ENCODE measurements around the gene LYZL4.
A peak's percentile ranks its signal among the peaks of the same experiment; 100 is the strongest.

The LYZL4 gene

DNA sequence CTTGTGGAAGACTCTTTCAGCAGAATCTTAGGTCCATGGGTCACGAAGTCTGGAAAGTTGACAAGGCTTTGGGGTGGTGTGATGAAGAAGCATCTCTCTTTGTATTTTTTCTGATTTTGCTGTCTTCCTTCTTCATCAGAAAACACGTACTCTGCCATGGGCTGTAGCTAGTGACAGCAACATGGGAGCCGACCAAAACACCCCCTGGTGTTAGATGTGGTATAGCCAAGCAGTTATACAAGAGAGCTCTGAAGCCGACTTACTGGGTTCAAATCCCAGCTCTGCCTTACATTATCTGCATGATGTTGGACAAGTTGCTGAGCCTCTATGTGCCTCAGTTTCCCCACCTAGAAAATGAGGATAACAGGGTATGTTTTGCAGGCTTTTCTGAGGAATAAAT, 32.9 kb upstream of the LYZL4 start:
- peaks cover 6% of the 10 kb centered on the region for H3K27me3 ChIP-seq (ENCODE audit: insufficient read depth, low read length, poor library complexity)
- H3K79me2 ChIP-seq (ENCODE audit: insufficient read depth, low read length): no peaks in the 10 kb centered on the region
- no peaks in the 10 kb centered on the region for H3K4me1 ChIP-seq (ENCODE audit: insufficient read depth, low read length)
- ATAC-seq (ENCODE audit: insufficient read depth, low read depth): no peak
- H3K9me3 ChIP-seq (ENCODE audit: insufficient read depth, low read length, severe bottlenecking): no peaks in the 10 kb centered on the region
- no peaks in the 10 kb centered on the region for H3K36me3 ChIP-seq (ENCODE audit: insufficient read depth, low read length)
- H3K4me2 ChIP-seq (ENCODE audit: insufficient read depth, low read length): no peak overlapping the region
- H2AFZ ChIP-seq (ENCODE audit: low read depth, low read length): no peak overlapping the region
- DNase-seq: no peak
- TF ChIP-seq EZH2 (IDR thresholded peaks at IDR 0.05; ENCODE audit: borderline replicate concordance, low read depth, low read length, severe bottlenecking): no peak
- TF ChIP-seq, protein P1, sequence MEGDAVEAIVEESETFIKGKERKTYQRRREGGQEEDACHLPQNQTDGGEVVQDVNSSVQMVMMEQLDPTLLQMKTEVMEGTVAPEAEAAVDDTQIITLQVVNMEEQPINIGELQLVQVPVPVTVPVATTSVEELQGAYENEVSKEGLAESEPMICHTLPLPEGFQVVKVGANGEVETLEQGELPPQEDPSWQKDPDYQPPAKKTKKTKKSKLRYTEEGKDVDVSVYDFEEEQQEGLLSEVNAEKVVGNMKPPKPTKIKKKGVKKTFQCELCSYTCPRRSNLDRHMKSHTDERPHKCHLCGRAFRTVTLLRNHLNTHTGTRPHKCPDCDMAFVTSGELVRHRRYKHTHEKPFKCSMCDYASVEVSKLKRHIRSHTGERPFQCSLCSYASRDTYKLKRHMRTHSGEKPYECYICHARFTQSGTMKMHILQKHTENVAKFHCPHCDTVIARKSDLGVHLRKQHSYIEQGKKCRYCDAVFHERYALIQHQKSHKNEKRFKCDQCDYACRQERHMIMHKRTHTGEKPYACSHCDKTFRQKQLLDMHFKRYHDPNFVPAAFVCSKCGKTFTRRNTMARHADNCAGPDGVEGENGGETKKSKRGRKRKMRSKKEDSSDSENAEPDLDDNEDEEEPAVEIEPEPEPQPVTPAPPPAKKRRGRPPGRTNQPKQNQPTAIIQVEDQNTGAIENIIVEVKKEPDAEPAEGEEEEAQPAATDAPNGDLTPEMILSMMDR (IDR thresholded peaks at IDR 0.05; ENCODE audit: borderline replicate concordance, extremely low read depth, low read length, poor library complexity, severe bottlenecking): no peak
- H4K20me1 ChIP-seq (ENCODE audit: insufficient read depth, low read length): peaks cover 2% of the 10 kb centered on the region; the same call in 1 of the 2 replicates
- H3K4me3 ChIP-seq (ENCODE audit: low read depth in 1 of 2, low read length in 2 of 2): no peak overlapping the region
- H3K27ac ChIP-seq (ENCODE audit: low read length): no peak overlapping the region
- H3K9ac ChIP-seq (ENCODE audit: low read depth, low read length): no peak overlapping the region

- Histone ChIP-seq H3K79me2 (ENCODE audit: insufficient read depth, low read length) (no peaks in the 10 kb centered on the region), H2AFZ (ENCODE audit: low read depth, low read length) (no peak overlapping the region), H3K4me3 (ENCODE audit: low read depth in 1 of 2, low read length in 2 of 2) (no peak overlapping the region), H3K27ac (ENCODE audit: low read length) (no peak overlapping the region), H3K27me3 (ENCODE audit: insufficient read depth, low read length, poor library complexity) (peaks cover 8% of the 10 kb centered on the region), H4K20me1 (ENCODE audit: insufficient read depth, low read length) (peaks cover 2% of the 10 kb centered on the region; the same call in 1 of the 2 replicates), H3K36me3 (ENCODE audit: insufficient read depth, low read length) (no peaks in the 10 kb centered on the region), H3K9ac (ENCODE audit: low read depth, low read length) (no peak overlapping the region), H3K4me1 (ENCODE audit: insufficient read depth, low read length) (no peaks in the 10 kb centered on the region), H3K9me3 (ENCODE audit: insufficient read depth, low read length, severe bottlenecking) (no peaks in the 10 kb centered on the region), H3K4me2 (ENCODE audit: insufficient read depth, low read length) (no peak overlapping the region)
- TF ChIP-seq, protein P1 (IDR thresholded peaks at IDR 0.05; ENCODE audit: borderline replicate concordance, extremely low read depth, low read length, poor library complexity, severe bottlenecking): peak; percentile 17
- no peak for TF ChIP-seq EZH2 (IDR thresholded peaks at IDR 0.05; ENCODE audit: borderline replicate concordance, low read depth, low read length, severe bottlenecking)
- DNase-seq: no peak
- ATAC-seq (ENCODE audit: insufficient read depth, low read depth): no peak
These were observed 32.2 kb upstream of the LYZL4 start for GRCh38 chr3:42442640-42443039.

GRCh38 chr3:42441791-42442190, 31.4 kb upstream of the LYZL4 start:
- no peak overlapping the region for H2AFZ ChIP-seq (ENCODE audit: low read depth, low read length)
- TF ChIP-seq EZH2 (IDR thresholded peaks at IDR 0.05; ENCODE audit: borderline replicate concordance, low read depth, low read length, severe bottlenecking): no peak
- TF ChIP-seq, protein P1 (IDR thresholded peaks at IDR 0.05; ENCODE audit: borderline replicate concordance, extremely low read depth, low read length, poor library complexity, severe bottlenecking): no peak

GRCh38 chr3:42440924-42441323, 30.5 kb upstream of the LYZL4 start:
- Histone ChIP-seq H3K4me1 (ENCODE audit: insufficient read depth, low read length) (no peaks in the 10 kb centered on the region), H3K9ac (ENCODE audit: low read depth, low read length) (no peak overlapping the region), H3K4me2 (ENCODE audit: insufficient read depth, low read length) (no peak overlapping the region), H3K9me3 (ENCODE audit: insufficient read depth, low read length, severe bottlenecking) (no peaks in the 10 kb centered on the region), H3K79me2 (ENCODE audit: insufficient read depth, low read length) (no peaks in the 10 kb centered on the region), H3K27me3 (ENCODE audit: insufficient read depth, low read length, poor library complexity) (peaks cover 10% of the 10 kb centered on the region), H3K36me3 (ENCODE audit: insufficient read depth, low read length) (no peaks in the 10 kb centered on the region), H4K20me1 (ENCODE audit: insufficient read depth, low read length) (no peaks in the 10 kb centered on the region), H2AFZ (ENCODE audit: low read depth, low read length) (no peak overlapping the region), H3K4me3 (ENCODE audit: low read depth in 1 of 2, low read length in 2 of 2) (no peak overlapping the region), H3K27ac (ENCODE audit: low read length) (no peak overlapping the region)
- no peak for TF ChIP-seq EZH2 (IDR thresholded peaks at IDR 0.05; ENCODE audit: borderline replicate concordance, low read depth, low read length, severe bottlenecking)
- TF ChIP-seq, protein P1 (IDR thresholded peaks at IDR 0.05; ENCODE audit: borderline replicate concordance, extremely low read depth, low read length, poor library complexity, severe bottlenecking): no peak
- ATAC-seq (ENCODE audit: insufficient read depth, low read depth): no peak
- no peak for DNase-seq

More at GRCh38 chr3:42441791-42442190, 31.4 kb upstream of the LYZL4 start:
- Histone ChIP-seq H3K4me1 (ENCODE audit: insufficient read depth, low read length) (no peaks in the 10 kb centered on the region), H3K9me3 (ENCODE audit: insufficient read depth, low read length, severe bottlenecking) (no peaks in the 10 kb centered on the region), H3K27me3 (ENCODE audit: insufficient read depth, low read length, poor library complexity) (peaks cover 10% of the 10 kb centered on the region), H3K4me3 (ENCODE audit: low read depth in 1 of 2, low read length in 2 of 2) (no peak overlapping the region), H3K27ac (ENCODE audit: low read length) (no peak overlapping the region), H3K79me2 (ENCODE audit: insufficient read depth, low read length) (no peaks in the 10 kb centered on the region), H3K4me2 (ENCODE audit: insufficient read depth, low read length) (no peak overlapping the region), H4K20me1 (ENCODE audit: insufficient read depth, low read length) (no peaks in the 10 kb centered on the region), H3K36me3 (ENCODE audit: insufficient read depth, low read length) (no peaks in the 10 kb centered on the region), H3K9ac (ENCODE audit: low read depth, low read length) (no peak overlapping the region)
- no peak for ATAC-seq (ENCODE audit: insufficient read depth, low read depth)
- no peak for DNase-seq

Measured in DND-41 (cell line).